Measurements from ENCODE around the gene FKBP7.

DNA sequence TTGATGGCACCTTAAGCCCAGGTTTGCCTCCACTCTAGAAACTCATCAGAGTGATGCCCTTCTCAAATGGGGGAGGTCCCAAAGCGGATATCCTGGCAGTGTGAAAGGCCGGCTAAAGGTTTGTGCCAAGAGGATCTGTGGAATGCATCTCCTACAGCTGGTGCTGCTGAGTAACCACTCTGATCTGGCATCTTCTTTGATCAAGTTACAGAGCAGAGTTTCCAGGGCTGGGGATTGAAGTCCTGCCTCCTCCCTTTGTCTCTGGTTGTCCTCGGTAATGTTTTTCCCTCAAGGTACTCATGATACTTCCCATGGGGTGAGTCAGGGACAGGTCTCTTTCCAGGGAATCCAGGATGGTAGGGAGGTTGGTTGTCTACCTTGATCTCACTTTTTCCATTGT lies 52.0 kb downstream of the FKBP7 start:
- peak in 1 of 2 donors; percentile 6 for TF ChIP-seq POLR2AphosphoS5 (IDR thresholded peaks at IDR 0.05)
- TF ChIP-seq POLR2A (IDR thresholded peaks at IDR 0.05; ENCODE audit: low read depth), result no peak
- no peak for TF ChIP-seq EP300 (IDR thresholded peaks at IDR 0.05)
- TF ChIP-seq, protein P1, sequence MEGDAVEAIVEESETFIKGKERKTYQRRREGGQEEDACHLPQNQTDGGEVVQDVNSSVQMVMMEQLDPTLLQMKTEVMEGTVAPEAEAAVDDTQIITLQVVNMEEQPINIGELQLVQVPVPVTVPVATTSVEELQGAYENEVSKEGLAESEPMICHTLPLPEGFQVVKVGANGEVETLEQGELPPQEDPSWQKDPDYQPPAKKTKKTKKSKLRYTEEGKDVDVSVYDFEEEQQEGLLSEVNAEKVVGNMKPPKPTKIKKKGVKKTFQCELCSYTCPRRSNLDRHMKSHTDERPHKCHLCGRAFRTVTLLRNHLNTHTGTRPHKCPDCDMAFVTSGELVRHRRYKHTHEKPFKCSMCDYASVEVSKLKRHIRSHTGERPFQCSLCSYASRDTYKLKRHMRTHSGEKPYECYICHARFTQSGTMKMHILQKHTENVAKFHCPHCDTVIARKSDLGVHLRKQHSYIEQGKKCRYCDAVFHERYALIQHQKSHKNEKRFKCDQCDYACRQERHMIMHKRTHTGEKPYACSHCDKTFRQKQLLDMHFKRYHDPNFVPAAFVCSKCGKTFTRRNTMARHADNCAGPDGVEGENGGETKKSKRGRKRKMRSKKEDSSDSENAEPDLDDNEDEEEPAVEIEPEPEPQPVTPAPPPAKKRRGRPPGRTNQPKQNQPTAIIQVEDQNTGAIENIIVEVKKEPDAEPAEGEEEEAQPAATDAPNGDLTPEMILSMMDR (IDR thresholded peaks at IDR 0.05), result no peak
